DOHH2 (cell line): ENCODE measurements around the gene MAST1.

ENCODE experiments used
- H3F3A ChIP-seq: fragments of 200-600 bp; sonication (generic), shearing (Covaris generic); 2 replicates; pipeline ENCODE4 v1.6.0; 2016; ENCODE audit warnings: antibody characterized with exemption, mild to moderate bottlenecking; ENCODE audit not compliant: control insufficient read depth, insufficient read depth
- H3K27ac ChIP-seq: fragments of 200-600 bp; sonication (generic); 2 replicates; pipeline ENCODE4 v1.5.1; 2014; ENCODE audit warnings: low read depth, mild to moderate bottlenecking, low read length, moderate library complexity
- H3K27me3 ChIP-seq: fragments of 200-600 bp; sonication (generic); 2 replicates; pipeline ENCODE4 v1.6.1; 2014; ENCODE audit warnings: mild to moderate bottlenecking, low read length, mixed read lengths; ENCODE audit not compliant: control insufficient read depth
- H3K36me3 ChIP-seq: fragments of 200-600 bp; sonication (generic); 2 replicates; pipeline ENCODE4 v1.6.1; 2014; ENCODE audit warnings: mild to moderate bottlenecking, low read length, moderate library complexity, mixed read lengths; ENCODE audit not compliant: control insufficient read depth
- H3K4me1 ChIP-seq: fragments of 200-600 bp; sonication (generic); 2 replicates; pipeline ENCODE4 v1.6.1; 2014; ENCODE audit warnings: mild to moderate bottlenecking, low read length, mixed read lengths; ENCODE audit not compliant: control insufficient read depth
- H3K4me2 ChIP-seq: fragments of 200-600 bp; sonication (generic); 2 replicates; pipeline ENCODE4 v1.6.0; 2014; ENCODE audit warnings: mild to moderate bottlenecking, low read length, moderate library complexity
- H3K4me3 ChIP-seq: fragments of 200-600 bp; sonication (generic); 2 replicates; pipeline ENCODE4 v1.5.1; 2014; ENCODE audit warnings: mild to moderate bottlenecking, low read length, mixed read lengths
- H3K79me2 ChIP-seq: fragments of 200-600 bp; sonication (generic); 2 replicates; pipeline ENCODE4 v1.6.1; 2014; ENCODE audit warnings: mild to moderate bottlenecking, low read length, mixed read lengths; ENCODE audit not compliant: control insufficient read depth
- H3K9me2 ChIP-seq: fragments of 200-600 bp; sonication (generic); replicated peaks from 2 replicates; pipeline ENCODE4 v1.6.1; 2014; ENCODE audit warnings: mild to moderate bottlenecking, low read length, mixed read lengths; ENCODE audit not compliant: control insufficient read depth
- H3K9me3 ChIP-seq: fragments of 200-600 bp; sonication (generic); 2 replicates; pipeline ENCODE4 v1.6.1; 2014; ENCODE audit warnings: antibody characterized with exemption, low read length, mixed read lengths; ENCODE audit not compliant: control insufficient read depth, insufficient read depth
- H4K20me1 ChIP-seq: fragments of 200-600 bp; sonication (generic); 2 replicates; pipeline ENCODE4 v1.6.0; 2014; ENCODE audit warnings: low read depth, mild to moderate bottlenecking, antibody characterized with exemption, low read length, moderate library complexity; ENCODE audit not compliant: control insufficient read depth, insufficient read depth
- EZH2phosphoT487 ChIP-seq: fragments of 200-600 bp; sonication (generic); IDR thresholded peaks from 2 replicates; pipeline ENCODE4 v1.6.1; 2017; ENCODE audit warnings: borderline replicate concordance, mild to moderate bottlenecking, antibody characterized with exemption, low read length, moderate library complexity, mixed read lengths
- TF ChIP-seq, protein P1 (sequence below): fragments of 200-600 bp; sonication (generic); IDR thresholded peaks from one replicate; pipeline ENCODE4 v1.5.1; 2014; ENCODE audit warnings: antibody characterized with exemption, mild to moderate bottlenecking, low read depth, low read length; ENCODE audit not compliant: poor library complexity, severe bottlenecking

The MAST1 gene

DNA sequence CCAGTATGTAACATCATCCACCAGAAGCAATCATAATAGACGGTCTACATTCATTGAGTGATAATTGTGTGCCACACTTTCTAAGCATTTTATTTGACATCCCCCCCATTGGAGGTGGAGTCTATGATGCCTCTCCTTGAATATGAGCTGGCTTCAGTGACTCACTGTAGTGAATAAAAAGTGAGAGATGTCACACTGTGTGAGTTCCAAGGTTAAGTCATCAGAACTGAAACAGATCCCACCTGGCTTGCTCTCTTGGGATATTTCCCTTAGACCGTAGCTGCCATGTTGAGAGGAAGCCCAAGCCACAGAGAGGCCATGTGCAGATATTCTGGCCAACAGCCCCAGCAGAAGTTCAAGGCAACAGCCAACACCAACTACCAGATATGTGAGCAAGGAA, 16.6 kb upstream of the MAST1 start:
- H3K9me2 ChIP-seq, result no peaks in the 10 kb centered on the region
- no peaks in the 10 kb centered on the region for H3K79me2 ChIP-seq
- H3K4me2 ChIP-seq, result no peak overlapping the region
- no peaks in the 10 kb centered on the region for H3K36me3 ChIP-seq
- H3K4me1 ChIP-seq, result no peaks in the 10 kb centered on the region
- no peaks in the 10 kb centered on the region for H3K27me3 ChIP-seq
- H3K27ac ChIP-seq, result no peak overlapping the region
- H3F3A ChIP-seq, result no peaks in the 10 kb centered on the region
- H4K20me1 ChIP-seq, result 0 out of 2 replicates have a peak, but pooled peaks cover 3% of the 10 kb centered on the region
- TF ChIP-seq EZH2phosphoT487, result no peak
- TF ChIP-seq, protein P1, sequence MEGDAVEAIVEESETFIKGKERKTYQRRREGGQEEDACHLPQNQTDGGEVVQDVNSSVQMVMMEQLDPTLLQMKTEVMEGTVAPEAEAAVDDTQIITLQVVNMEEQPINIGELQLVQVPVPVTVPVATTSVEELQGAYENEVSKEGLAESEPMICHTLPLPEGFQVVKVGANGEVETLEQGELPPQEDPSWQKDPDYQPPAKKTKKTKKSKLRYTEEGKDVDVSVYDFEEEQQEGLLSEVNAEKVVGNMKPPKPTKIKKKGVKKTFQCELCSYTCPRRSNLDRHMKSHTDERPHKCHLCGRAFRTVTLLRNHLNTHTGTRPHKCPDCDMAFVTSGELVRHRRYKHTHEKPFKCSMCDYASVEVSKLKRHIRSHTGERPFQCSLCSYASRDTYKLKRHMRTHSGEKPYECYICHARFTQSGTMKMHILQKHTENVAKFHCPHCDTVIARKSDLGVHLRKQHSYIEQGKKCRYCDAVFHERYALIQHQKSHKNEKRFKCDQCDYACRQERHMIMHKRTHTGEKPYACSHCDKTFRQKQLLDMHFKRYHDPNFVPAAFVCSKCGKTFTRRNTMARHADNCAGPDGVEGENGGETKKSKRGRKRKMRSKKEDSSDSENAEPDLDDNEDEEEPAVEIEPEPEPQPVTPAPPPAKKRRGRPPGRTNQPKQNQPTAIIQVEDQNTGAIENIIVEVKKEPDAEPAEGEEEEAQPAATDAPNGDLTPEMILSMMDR, result no peak
- H3K9me3 ChIP-seq, result no peaks in the 10 kb centered on the region
- H3K4me3 ChIP-seq, result no peak overlapping the region

DNA sequence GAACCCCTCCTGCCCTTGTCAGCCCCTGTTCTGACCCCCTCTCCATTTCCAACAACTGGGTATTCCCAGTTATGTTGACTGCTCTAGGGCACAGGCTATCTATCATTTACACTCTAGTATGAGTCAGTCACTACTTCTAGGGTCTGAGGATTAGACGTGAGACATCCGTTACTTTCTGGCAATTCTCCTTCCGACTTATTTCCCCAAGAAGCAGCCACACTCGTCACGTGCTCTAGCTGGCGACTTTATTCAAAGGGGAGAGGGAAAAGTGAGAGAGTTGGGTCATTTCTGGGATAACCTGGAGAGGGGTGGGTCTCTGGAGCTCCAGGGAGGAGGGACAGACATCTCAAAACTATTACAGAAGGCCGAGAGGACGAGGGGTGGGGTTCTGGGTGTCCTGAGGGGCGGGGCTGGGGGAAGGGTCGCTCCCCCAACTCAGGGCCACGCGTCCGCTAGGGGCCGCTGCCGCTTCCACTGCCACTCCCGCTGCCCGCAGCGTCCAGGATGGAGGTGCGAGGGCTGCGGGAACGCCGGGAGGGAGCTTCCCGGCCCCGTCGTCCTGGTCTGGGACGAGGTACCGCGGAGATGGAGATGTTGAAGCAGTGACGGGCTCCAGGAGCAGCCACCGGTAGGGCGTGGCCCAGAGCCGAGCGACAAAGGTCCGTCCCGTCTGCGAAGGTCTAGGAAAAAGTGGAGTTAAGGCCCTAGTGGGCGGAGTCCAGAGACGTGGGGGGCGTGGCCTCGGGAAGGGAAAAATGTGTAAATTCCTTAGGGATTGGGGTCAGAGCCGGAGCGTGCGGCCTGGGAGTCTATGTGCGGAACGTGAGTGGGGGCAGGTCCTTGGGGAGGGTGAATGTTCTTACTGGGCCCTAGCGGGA, 12.8 kb upstream of the MAST1 start:
- Histone ChIP-seq H3K79me2 (no peaks in the 10 kb centered on the region), H3K4me2 (no peak overlapping the region), H3K9me2 (no peaks in the 10 kb centered on the region), H4K20me1 (no peaks in the 10 kb centered on the region), H3K4me1 (peaks cover 7% of the 10 kb centered on the region), H3K4me3 (no peak overlapping the region), H3K36me3 (no peaks in the 10 kb centered on the region), H3K9me3 (no peaks in the 10 kb centered on the region), H3K27ac (no peak overlapping the region), H3K27me3 (no peaks in the 10 kb centered on the region), H3F3A (no peaks in the 10 kb centered on the region)
- TF ChIP-seq EZH2phosphoT487, result no peak
- TF ChIP-seq, protein P1, result no peak

DNA sequence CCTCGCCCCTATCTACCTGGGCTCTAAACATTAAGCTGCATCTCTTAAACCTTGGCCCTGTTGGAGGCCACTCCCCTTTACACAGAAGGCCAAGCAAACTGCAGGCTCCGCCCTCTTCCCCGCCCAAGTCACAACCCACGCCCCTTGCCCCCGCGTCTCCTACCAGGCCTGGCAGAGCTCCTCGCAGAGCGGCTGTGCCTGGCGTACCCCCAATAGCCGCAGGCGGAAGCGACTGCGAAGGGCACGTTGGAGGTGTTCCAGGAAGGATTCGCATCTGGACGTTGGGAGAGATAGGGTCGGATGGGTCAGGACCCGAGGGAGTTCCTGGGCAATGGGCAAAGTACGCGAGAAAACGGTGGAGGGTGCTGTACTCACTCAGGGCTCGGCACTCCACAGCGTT, 9.8 kb upstream of the MAST1 start:
- Histone ChIP-seq H3K36me3 (no peaks in the 10 kb centered on the region), H3K27ac (no peak overlapping the region), H3K4me2 (peak overlapping the region; percentile 32), H3K4me1 (peaks cover 18% of the 10 kb centered on the region), H4K20me1 (no peaks in the 10 kb centered on the region), H3K4me3 (peak overlapping the region; percentile 31; the same call in 1 of the 2 replicates), H3F3A (peaks cover 5% of the 10 kb centered on the region), H3K79me2 (no peaks in the 10 kb centered on the region), H3K9me2 (no peaks in the 10 kb centered on the region), H3K9me3 (no peaks in the 10 kb centered on the region), H3K27me3 (peaks cover 21% of the 10 kb centered on the region)
- TF ChIP-seq, protein P1, result no peak
- no peak for TF ChIP-seq EZH2phosphoT487
